Esophagus squamous epithelium (tissue), 4 donors: ENCODE results near the gene SRA1.

Source experiments
- CTCF ChIP-seq, 6 experiments: fragments of 450-650 bp in 4 of 6; fragments of 200-600 bp in 2 of 6; sonication (generic) in 2 of 6; IDR thresholded peaks; one replicate each; pipeline ENCODE4 v1.5.1; 2016 to 2019; ENCODE audit warnings: antibody characterized with exemption in 6 of 6, mild to moderate bottlenecking in 4 of 6, moderate library complexity in 4 of 6
- POLR2A ChIP-seq, 4 donors: fragments of 450-650 bp; IDR thresholded peaks; one replicate each; pipeline ENCODE4 v1.6.1; 2017; ENCODE audit warnings: antibody characterized with exemption in 4 of 4, mild to moderate bottlenecking in 4 of 4, moderate library complexity in 3 of 4

- peak in 5 of 6 experiments; percentile 54 to 89 (median 71) for TF ChIP-seq CTCF (IDR thresholded peaks at IDR 0.05)
- TF ChIP-seq POLR2A (IDR thresholded peaks at IDR 0.05), result peak in 2 of 4 donors; percentile 78 to 85
Observed at GRCh38 chr5:140547508-140548299, 9.6 kb downstream of the SRA1 start, which contains the start of gene EIF4EBP3.
